Trophoblast cell (in vitro differentiated cells and primary cell): ENCODE results near the gene RECK.

Experiments used
- DNase-seq, 2 donors: peaks; one replicate each; pipeline ENCODE4 v3.0.0-alpha.2; 2016
- H2AFZ ChIP-seq: 2 replicates; pipeline ENCODE4 v1.6.1; 2013; ENCODE audit warnings: low read length, moderate library complexity, mild to moderate bottlenecking; ENCODE audit not compliant: insufficient read depth, poor library complexity
- H2AK5ac ChIP-seq: 2 replicates; pipeline ENCODE4 v1.6.1; 2013; ENCODE audit warnings: mild to moderate bottlenecking, low read length
- H2BK120ac ChIP-seq: 2 replicates; pipeline ENCODE4 v1.6.1; 2013; ENCODE audit warnings: low read length, mild to moderate bottlenecking, moderate library complexity; ENCODE audit not compliant: insufficient read depth, poor library complexity
- H2BK12ac ChIP-seq: 2 replicates; pipeline ENCODE4 v1.6.1; 2013; ENCODE audit warnings: mild to moderate bottlenecking, low read length, moderate library complexity
- H2BK5ac ChIP-seq: 2 replicates; pipeline ENCODE4 v1.6.1; 2013; ENCODE audit warnings: low read length, low read depth, moderate library complexity, mild to moderate bottlenecking; ENCODE audit not compliant: poor library complexity
- H3K14ac ChIP-seq: 2 replicates; pipeline ENCODE4 v1.6.1; 2013; ENCODE audit warnings: mild to moderate bottlenecking, low read length
- H3K18ac ChIP-seq: 2 replicates; pipeline ENCODE4 v1.6.1; 2013; ENCODE audit warnings: mild to moderate bottlenecking, low read length
- H3K23ac ChIP-seq: 2 replicates; pipeline ENCODE4 v1.6.1; 2013; ENCODE audit warnings: low read length
- H3K27ac ChIP-seq: 2 replicates; pipeline ENCODE4 v1.5.1; 2013; ENCODE audit warnings: low read depth, mild to moderate bottlenecking, inconsistent platforms, low read length, moderate library complexity
- H3K27me3 ChIP-seq: 2 replicates; pipeline ENCODE4 v1.6.1; 2013; ENCODE audit warnings: inconsistent platforms, mild to moderate bottlenecking, low read length, moderate library complexity; ENCODE audit not compliant: insufficient read depth
- H3K36me3 ChIP-seq, 2 experiments: 1 replicate in 1 of 2; 2 replicates in 1 of 2; pipeline ENCODE4 v1.6.1; 2013; ENCODE audit warnings: low read length in 2 of 2, mild to moderate bottlenecking in 2 of 2, moderate library complexity in 1 of 2; ENCODE audit not compliant: insufficient read depth in 2 of 2, control insufficient read depth in 1 of 2
- H3K4ac ChIP-seq: 2 replicates; pipeline ENCODE4 v1.6.1; 2013; ENCODE audit warnings: low read depth, mild to moderate bottlenecking, low read length, moderate library complexity
- H3K4me1 ChIP-seq, 2 experiments: 1 replicate in 1 of 2; 2 replicates in 1 of 2; pipeline ENCODE4 v1.6.1; 2013; ENCODE audit warnings: low read length in 2 of 2, mild to moderate bottlenecking in 2 of 2, moderate library complexity in 1 of 2; ENCODE audit not compliant: insufficient read depth in 2 of 2, control insufficient read depth in 1 of 2
- H3K4me2 ChIP-seq: 2 replicates; pipeline ENCODE4 v1.6.1; 2013; ENCODE audit warnings: inconsistent platforms, mild to moderate bottlenecking, low read length, moderate library complexity
- H3K4me3 ChIP-seq: 2 replicates; pipeline ENCODE4 v1.5.1; 2013; ENCODE audit warnings: mild to moderate bottlenecking, low read depth, low read length, inconsistent platforms
- H3K79me1 ChIP-seq: one replicate; pipeline ENCODE4 v1.6.1; 2013; ENCODE audit warnings: low read length
- H3K79me2 ChIP-seq: 2 replicates; pipeline ENCODE4 v1.6.1; 2013; ENCODE audit warnings: low read length, mild to moderate bottlenecking; ENCODE audit not compliant: control insufficient read depth, insufficient read depth, poor library complexity
- H3K9ac ChIP-seq: 2 replicates; pipeline ENCODE4 v1.6.1; 2013; ENCODE audit warnings: mild to moderate bottlenecking, low read length
- H3K9me3 ChIP-seq: 2 replicates; pipeline ENCODE4 v1.6.1; 2013; ENCODE audit warnings: low read depth, mild to moderate bottlenecking, control low read depth, inconsistent platforms, low read length; ENCODE audit not compliant: insufficient read depth
- H4K12ac ChIP-seq: 2 replicates; pipeline ENCODE4 v1.6.1; 2013; ENCODE audit warnings: low read depth, mild to moderate bottlenecking, low read length, moderate library complexity
- H4K8ac ChIP-seq: 2 replicates; pipeline ENCODE4 v1.6.1; 2013; ENCODE audit warnings: low read depth, mild to moderate bottlenecking, low read length, moderate library complexity
- H4K91ac ChIP-seq: one replicate; pipeline ENCODE4 v1.6.1; 2013; ENCODE audit warnings: low read depth, mild to moderate bottlenecking, low read length, moderate library complexity
- WGBS: extraction: QIAGEN DNeasy Blood & Tissue Kit; methylation state at CpG from one replicate; pipeline ENCODE4 v1.1.7; 2013; ENCODE audit warnings: missing lambda C conversion rate; ENCODE audit not compliant: insufficient read length, insufficient coverage; ENCODE audit errors: extremely low coverage; 5-methylcytosine and 5-hydroxymethylcytosine counted together

RECK gene

DNA sequence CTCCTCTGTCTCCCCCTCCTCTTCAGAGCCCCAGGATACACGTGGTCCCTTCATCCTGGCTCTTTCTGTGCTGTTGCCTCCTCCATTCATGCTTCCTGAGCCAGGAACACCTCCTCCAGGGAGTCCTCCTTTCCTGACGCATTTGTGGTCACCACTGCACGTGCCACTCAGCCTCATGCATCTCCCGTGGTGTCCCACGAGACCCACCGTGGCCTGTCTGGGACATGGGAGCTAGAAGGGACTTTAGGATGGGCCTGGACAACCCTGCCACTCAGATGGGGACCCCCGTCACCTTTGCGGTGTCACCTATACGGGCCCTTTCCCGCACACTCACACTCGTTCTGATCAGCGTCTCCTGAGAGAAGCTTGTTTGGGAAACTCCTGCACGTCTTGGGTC is 106.5 kb downstream of the RECK start:
- H3K9ac ChIP-seq = no peak overlapping the region
- no peak overlapping the region for H4K91ac ChIP-seq
- no CpG with 5 or more reads among the region's 13 CpGs for WGBS
- no peak overlapping the region for H3K18ac ChIP-seq
- H4K12ac ChIP-seq = no peak overlapping the region
- H2BK5ac ChIP-seq = no peak overlapping the region
- H2BK12ac ChIP-seq = no peak overlapping the region
- H2AK5ac ChIP-seq = no peak overlapping the region
- no peak overlapping the region for H3K4me3 ChIP-seq
- H4K8ac ChIP-seq = no peak overlapping the region
- no peak overlapping the region for H2BK120ac ChIP-seq
- no peak overlapping the region for H2AFZ ChIP-seq
- no peak overlapping the region for H3K4ac ChIP-seq
- peaks cover 2% of the 10 kb centered on the region for H3K27me3 ChIP-seq
- no peak overlapping the region for H3K27ac ChIP-seq
- H3K36me3 ChIP-seq = peaks cover 6 to 24% of the 10 kb centered on the region in 2 experiments
- no peaks in the 10 kb centered on the region for H3K4me1 ChIP-seq
- no peak overlapping the region for H3K23ac ChIP-seq
- no peaks in the 10 kb centered on the region for H3K79me1 ChIP-seq
- H3K9me3 ChIP-seq = peaks cover 8% of the 10 kb centered on the region
- H3K14ac ChIP-seq = no peak overlapping the region
- no peaks in the 10 kb centered on the region for H3K79me2 ChIP-seq
- no peak overlapping the region for H3K4me2 ChIP-seq
- no peak for DNase-seq

DNA sequence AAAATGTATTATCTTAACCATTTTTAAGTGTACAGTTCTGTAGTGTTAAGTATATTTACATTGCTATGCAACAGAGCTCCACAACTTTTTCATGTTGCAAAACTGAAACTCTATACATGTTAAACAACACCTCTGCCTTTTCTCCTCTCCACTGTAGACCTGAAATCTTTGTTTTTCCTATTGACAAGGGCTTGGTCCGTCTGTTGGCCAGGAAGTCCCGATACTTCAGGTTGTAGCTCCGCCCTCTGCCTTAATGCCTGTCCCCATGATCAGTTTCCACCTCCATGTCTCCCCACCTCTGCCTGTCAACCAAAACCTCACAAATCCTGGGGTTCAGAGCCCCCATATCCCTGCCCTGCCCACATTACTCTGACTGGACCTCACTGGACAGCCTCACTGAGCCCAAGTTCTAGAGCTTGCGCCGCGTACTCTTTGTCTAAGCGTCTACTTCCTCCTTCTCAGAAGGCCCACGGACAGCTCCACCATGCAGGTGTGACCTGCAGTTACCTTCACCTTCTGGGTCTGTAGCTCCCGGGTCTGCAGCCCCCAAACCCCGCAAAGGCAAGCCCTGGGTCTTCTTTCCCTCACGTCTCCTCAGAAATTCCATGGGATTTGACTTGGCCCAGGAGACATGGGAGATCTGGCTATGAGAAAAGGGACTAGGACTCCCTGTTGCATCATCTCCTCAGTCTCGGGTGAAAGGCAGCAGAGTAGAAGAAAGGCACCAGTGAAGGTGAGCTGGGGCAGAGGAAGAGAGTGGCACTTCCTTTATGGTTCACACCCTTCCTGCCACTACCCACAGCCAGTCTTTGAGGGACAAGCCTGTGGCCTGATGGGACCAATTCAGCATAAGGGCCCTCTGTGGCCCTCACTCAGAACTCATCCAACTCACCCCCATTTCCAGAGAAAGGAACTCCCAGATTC is 107.9 kb downstream of the RECK start:
- Histone ChIP-seq H3K18ac (no peak overlapping the region), H4K8ac (no peak overlapping the region), H3K27me3 (peaks cover 2% of the 10 kb centered on the region), H3K79me1 (no peaks in the 10 kb centered on the region), H3K9me3 (peaks cover 8% of the 10 kb centered on the region), H3K4ac (no peak overlapping the region), H3K4me2 (no peak overlapping the region), H2BK12ac (no peak overlapping the region), H2BK5ac (no peak overlapping the region), H4K91ac (no peak overlapping the region), H4K12ac (no peak overlapping the region), H3K14ac (no peak overlapping the region), H2AFZ (no peak overlapping the region), H3K4me3 (no peak overlapping the region), H2BK120ac (no peak overlapping the region), H3K36me3 (peaks cover 9 to 28% of the 10 kb centered on the region in 2 experiments), H2AK5ac (no peak overlapping the region), H3K4me1 (peaks cover 0 to 3% of the 10 kb centered on the region in 2 experiments), H3K9ac (no peak overlapping the region), H3K23ac (no peak overlapping the region), H3K79me2 (no peaks in the 10 kb centered on the region), H3K27ac (no peak overlapping the region)
- WGBS = no CpG with 5 or more reads among the region's 12 CpGs
- DNase-seq = no peak

GRCh38 chr9:36145970-36146369 is 109.3 kb downstream of the RECK start:
- no peaks in the 10 kb centered on the region for H3K79me1 ChIP-seq
- DNase-seq = no peak
- no peaks in the 10 kb centered on the region for H3K79me2 ChIP-seq
- no peak overlapping the region for H3K4ac ChIP-seq
- H4K8ac ChIP-seq = no peak overlapping the region
- H3K18ac ChIP-seq = no peak overlapping the region
- peaks cover 8% of the 10 kb centered on the region for H3K9me3 ChIP-seq
- H2BK12ac ChIP-seq = no peak overlapping the region
- H3K4me1 ChIP-seq = peaks cover 0 to 3% of the 10 kb centered on the region in 2 experiments
- H3K14ac ChIP-seq = no peak overlapping the region
- no peak overlapping the region for H2AK5ac ChIP-seq
- H3K23ac ChIP-seq = no peak overlapping the region
- no peak overlapping the region for H2BK5ac ChIP-seq
- H3K36me3 ChIP-seq = peaks cover 9 to 32% of the 10 kb centered on the region in 2 experiments
- H2AFZ ChIP-seq = no peak overlapping the region
- no peak overlapping the region for H3K4me3 ChIP-seq
- WGBS = no CpG with 5 or more reads among the region's 4 CpGs
- H3K4me2 ChIP-seq = no peak overlapping the region
- H4K91ac ChIP-seq = no peak overlapping the region
- H3K27ac ChIP-seq = no peak overlapping the region
- no peak overlapping the region for H4K12ac ChIP-seq
- no peaks in the 10 kb centered on the region for H3K27me3 ChIP-seq
- no peak overlapping the region for H2BK120ac ChIP-seq
- no peak overlapping the region for H3K9ac ChIP-seq

DNA sequence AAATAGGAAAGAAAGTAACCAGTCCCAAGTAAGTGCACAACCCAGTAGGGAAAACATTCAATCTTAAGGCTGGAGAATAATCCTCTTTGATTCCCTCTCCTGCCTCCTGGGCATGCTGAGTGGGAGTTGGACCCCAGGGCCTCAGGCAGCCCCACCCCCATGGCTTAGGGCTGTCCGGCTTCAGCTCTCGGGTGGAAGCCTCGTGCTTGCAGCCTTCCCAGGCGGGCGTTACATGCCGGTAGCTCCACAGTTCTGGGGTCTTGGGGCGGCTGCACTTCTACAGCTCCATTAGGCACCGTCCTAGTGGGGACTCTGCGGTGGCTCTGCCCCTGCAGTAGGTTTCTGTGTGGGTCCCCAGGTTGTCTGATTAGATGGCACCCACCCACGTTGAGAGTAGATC is 109.9 kb downstream of the RECK start:
- no peak overlapping the region for H4K8ac ChIP-seq
- no peak overlapping the region for H3K9ac ChIP-seq
- H3K18ac ChIP-seq = no peak overlapping the region
- H3K4me2 ChIP-seq = no peak overlapping the region
- no peak overlapping the region for H2BK120ac ChIP-seq
- no peak overlapping the region for H2AK5ac ChIP-seq
- WGBS = no CpG with 5 or more reads among the region's 10 CpGs
- H3K4me3 ChIP-seq = no peak overlapping the region
- H3K27ac ChIP-seq = no peak overlapping the region
- H3K23ac ChIP-seq = no peak overlapping the region
- H2AFZ ChIP-seq = no peak overlapping the region
- peaks cover 0 to 3% of the 10 kb centered on the region in 2 experiments for H3K4me1 ChIP-seq
- no peak overlapping the region for H2BK5ac ChIP-seq
- H4K12ac ChIP-seq = no peak overlapping the region
- no peaks in the 10 kb centered on the region for H3K79me1 ChIP-seq
- H3K27me3 ChIP-seq = no peaks in the 10 kb centered on the region
- no peak overlapping the region for H3K4ac ChIP-seq
- H4K91ac ChIP-seq = no peak overlapping the region
- no peak for DNase-seq
- no peak overlapping the region for H3K14ac ChIP-seq
- peaks cover 8% of the 10 kb centered on the region for H3K9me3 ChIP-seq
- no peaks in the 10 kb centered on the region for H3K79me2 ChIP-seq
- H3K36me3 ChIP-seq = peaks cover 9 to 32% of the 10 kb centered on the region in 2 experiments
- no peak overlapping the region for H2BK12ac ChIP-seq
